GM23248 (cell line): ENCODE measurements around the gene ZDHHC14. TPM values are rescaled to one million over a fixed set of nuclear protein-coding genes. Genes with fewer than 3 reads are reported as not detected.

Experiments
- DNase-seq: peaks from one replicate; pipeline ENCODE4 v3.0.0-alpha.2; 2015
- H2AFZ ChIP-seq: fragments of 200-600 bp; sonication (generic); 2 replicates; pipeline ENCODE4 v1.6.1; 2016; ENCODE audit warnings: antibody characterized with exemption
- H3F3A ChIP-seq: fragments of 200-600 bp; sonication (generic); 2 replicates; pipeline ENCODE4 v1.6.1; 2016; ENCODE audit warnings: mild to moderate bottlenecking, antibody characterized with exemption, mixed run types; ENCODE audit not compliant: insufficient read depth
- H3K27ac ChIP-seq: fragments of 200-600 bp; sonication (generic); 2 replicates; pipeline ENCODE4 v1.5.1; 2016; ENCODE audit warnings: mild to moderate bottlenecking
- H3K27me3 ChIP-seq: fragments of 200-600 bp; sonication (generic); replicated peaks from 2 replicates; pipeline ENCODE4 v1.6.1; 2016; ENCODE audit warnings: mild to moderate bottlenecking; ENCODE audit not compliant: insufficient read depth
- H3K36me3 ChIP-seq: fragments of 200-600 bp; sonication (generic); 2 replicates; pipeline ENCODE4 v1.6.1; 2016; ENCODE audit warnings: low read depth, mild to moderate bottlenecking
- H3K4me1 ChIP-seq: fragments of 200-600 bp; sonication (generic); 2 replicates; pipeline ENCODE4 v1.6.1; 2016; ENCODE audit warnings: mild to moderate bottlenecking; ENCODE audit not compliant: insufficient read depth
- H3K4me2 ChIP-seq: fragments of 200-600 bp; sonication (generic); one replicate; pipeline ENCODE4 v1.6.1; 2016; ENCODE audit warnings: mild to moderate bottlenecking; ENCODE audit not compliant: unreplicated experiment
- H3K4me3 ChIP-seq: fragments of 200-600 bp; sonication (generic); 2 replicates; pipeline ENCODE4 v1.5.1; 2016; ENCODE audit warnings: mild to moderate bottlenecking
- H3K79me2 ChIP-seq: fragments of 200-600 bp; sonication (generic); 2 replicates; pipeline ENCODE4 v1.6.1; 2016; ENCODE audit warnings: mild to moderate bottlenecking; ENCODE audit not compliant: insufficient read depth
- H3K9ac ChIP-seq: fragments of 200-600 bp; sonication (generic); 2 replicates; pipeline ENCODE4 v1.6.1; 2016; ENCODE audit warnings: mild to moderate bottlenecking
- H3K9me2 ChIP-seq: fragments of 200-600 bp; sonication (generic); 2 replicates; pipeline ENCODE4 v1.6.1; 2016; ENCODE audit warnings: mixed run types, mild to moderate bottlenecking, moderate library complexity; ENCODE audit not compliant: insufficient read depth
- H3K9me3 ChIP-seq: fragments of 200-600 bp; sonication (generic); one replicate; pipeline ENCODE4 v1.6.1; 2017; ENCODE audit warnings: low read depth
- H4K20me1 ChIP-seq: fragments of 200-600 bp; sonication (generic); 2 replicates; pipeline ENCODE4 v1.6.0; 2016; ENCODE audit not compliant: insufficient read depth
- EZH2 ChIP-seq: fragments of 200-600 bp; sonication (generic); IDR thresholded peaks from 2 replicates; pipeline ENCODE4 v1.6.1; 2018; ENCODE audit warnings: antibody characterized with exemption, mild to moderate bottlenecking; ENCODE audit not compliant: insufficient read depth, poor library complexity, severe bottlenecking
- EZH2phosphoT487 ChIP-seq: fragments of 200-600 bp; sonication (generic); IDR thresholded peaks from 2 replicates; pipeline ENCODE4 v1.6.1; 2018; ENCODE audit warnings: antibody characterized with exemption, moderate library complexity, mild to moderate bottlenecking, low read depth; ENCODE audit not compliant: insufficient read depth
- WGBS, 2 experiments: methylation state at CpG; one replicate each; pipeline ENCODE4 v1.1.6; 2015 to 2017; ENCODE audit warnings: low lambda C conversion rate in 2 of 2, low coverage in 1 of 2; ENCODE audit errors: missing lambda C conversion rate in 2 of 2; 5-methylcytosine and 5-hydroxymethylcytosine counted together
- in situ Hi-C: fragments of 300-500 bp; cut with MboI; formaldehyde crosslinking; loops from 2 replicates; pipeline ENCODE4 v1.15.0; 2020
- polyA plus RNA-seq: library from polyadenylated mRNA; unstranded; fragments of >200 nt; fragmentation: Nextera tagmentation; extraction: Ambion mirVana; gene quantifications from 2 replicates; pipeline ENCODE4 v1.2.1, GENCODE V29; 2016
- total RNA-seq: library from RNA; depleted of rRNA; stranded (reverse); fragments of >200 nt; shearing (Covaris generic); gene quantifications from 2 replicates; pipeline ENCODE4 v1.2.3, GENCODE V29; 2014

The ZDHHC14 gene
- total and polyA plus RNA-seq, 2 experiments from 2014 or later, result 1.4 to 4.5 TPM

DNA sequence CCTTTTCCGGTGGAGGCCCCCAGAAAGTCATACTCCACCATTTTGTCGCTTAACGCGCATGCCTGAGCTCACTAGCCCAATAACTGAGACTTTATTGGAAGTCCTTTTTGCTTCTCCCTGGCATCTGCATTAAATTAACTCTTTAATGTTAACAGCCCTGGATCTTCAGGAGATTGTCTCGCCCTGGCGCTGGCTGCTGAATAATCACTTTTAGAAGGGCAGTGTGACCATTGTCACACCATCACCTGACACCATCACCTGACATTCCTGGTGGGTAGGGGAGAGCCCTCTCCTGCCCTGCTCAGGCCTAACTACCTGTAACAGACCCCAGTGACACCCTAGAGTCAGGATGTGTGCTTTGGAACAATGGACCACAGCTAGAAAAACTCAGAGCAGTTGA, 326.6 kb downstream of the ZDHHC14 start:
- Histone ChIP-seq H3K4me2 (no peak overlapping the region), H3K4me3 (no peak overlapping the region), H2AFZ (no peak overlapping the region), H3K79me2 (no peaks in the 10 kb centered on the region), H3K9ac (no peak overlapping the region), H3K9me3 (no peaks in the 10 kb centered on the region), H3K36me3 (no peaks in the 10 kb centered on the region), H3K27ac (no peak overlapping the region), H3F3A (no peaks in the 10 kb centered on the region), H4K20me1 (no peaks in the 10 kb centered on the region), H3K27me3 (no peaks in the 10 kb centered on the region), H3K4me1 (no peaks in the 10 kb centered on the region), H3K9me2 (no peaks in the 10 kb centered on the region)
- 65 to 73% methylated on average over 6 of the region's 6 CpGs for WGBS, 2 experiments
- in situ Hi-C loops, result no loop called here
- DNase-seq, result no peak
- TF ChIP-seq EZH2, result no peak
- TF ChIP-seq EZH2phosphoT487, result no peak

DNA sequence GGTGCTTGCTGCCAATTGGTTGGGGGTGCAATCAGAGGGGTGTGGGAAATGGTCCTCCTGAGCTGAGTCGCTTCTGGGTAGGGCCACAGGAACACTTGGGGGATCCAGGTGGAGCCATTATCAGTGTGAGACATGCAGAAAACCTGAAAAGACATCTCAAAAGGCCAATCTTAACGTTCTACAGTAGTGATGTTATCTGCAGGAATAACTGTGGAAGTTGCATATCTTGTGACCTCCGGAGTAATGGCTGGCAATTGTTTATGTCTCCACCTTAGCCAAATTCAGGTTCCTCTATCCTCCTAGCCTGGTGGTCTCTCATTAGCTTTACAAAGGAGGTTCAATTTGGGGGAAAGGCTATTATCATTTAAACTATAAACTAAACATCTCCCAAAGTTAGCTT, 327.2 kb downstream of the ZDHHC14 start:
- WGBS, 2 experiments, result 71 to 79% methylated on average over 3 of the region's 3 CpGs
- Histone ChIP-seq H3K4me3 (no peak overlapping the region), H3K9ac (no peak overlapping the region), H3K4me1 (no peaks in the 10 kb centered on the region; the same call in 1 of the 2 replicates), H3K9me2 (no peaks in the 10 kb centered on the region), H3K79me2 (no peaks in the 10 kb centered on the region), H3K4me2 (no peak overlapping the region), H3K27me3 (no peaks in the 10 kb centered on the region), H4K20me1 (no peaks in the 10 kb centered on the region), H2AFZ (no peak overlapping the region), H3F3A (no peaks in the 10 kb centered on the region), H3K36me3 (no peaks in the 10 kb centered on the region), H3K27ac (no peak overlapping the region), H3K9me3 (no peaks in the 10 kb centered on the region)
- no peak for DNase-seq
- in situ Hi-C loops, result no loop called here
- TF ChIP-seq EZH2 (no peak), EZH2phosphoT487 (no peak)

DNA sequence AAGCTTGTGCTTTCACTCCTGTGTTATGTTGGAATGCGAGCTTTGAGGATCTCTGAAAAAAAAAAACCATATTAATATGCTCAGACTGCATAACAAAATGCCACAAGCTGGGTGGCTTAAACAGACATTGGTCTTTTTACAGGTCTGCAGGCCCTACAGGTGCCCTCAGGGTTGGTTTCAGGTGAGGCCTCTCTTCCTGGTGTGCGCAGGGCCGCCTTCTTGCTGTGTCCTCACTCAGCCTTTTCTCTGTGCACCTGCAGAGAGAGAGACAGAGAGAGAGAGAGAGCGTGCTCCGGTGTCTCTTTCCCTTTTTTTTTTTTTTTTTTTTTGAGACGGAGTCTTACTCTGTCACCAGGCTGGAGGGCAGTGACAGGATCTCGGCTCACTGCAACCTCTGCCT, 327.9 kb downstream of the ZDHHC14 start:
- in situ Hi-C loops, result no loop called here
- H3K4me2 ChIP-seq, result no peak overlapping the region
- no peaks in the 10 kb centered on the region for H3K27me3 ChIP-seq
- peaks cover 2% of the 10 kb centered on the region for H3F3A ChIP-seq
- no peaks in the 10 kb centered on the region for H3K9me2 ChIP-seq
- TF ChIP-seq EZH2phosphoT487 (no peak), EZH2 (no peak)
- no peak overlapping the region for H3K27ac ChIP-seq
- no peak for DNase-seq
- H4K20me1 ChIP-seq, result no peaks in the 10 kb centered on the region
- H3K4me3 ChIP-seq, result no peak overlapping the region
- peaks cover 7% of the 10 kb centered on the region for H3K4me1 ChIP-seq
- H2AFZ ChIP-seq, result no peak overlapping the region
- WGBS, 2 experiments, result 74 to 79% methylated on average over 4 to 7 of the region's 7 CpGs
- no peaks in the 10 kb centered on the region for H3K36me3 ChIP-seq
- no peaks in the 10 kb centered on the region for H3K9me3 ChIP-seq
- no peaks in the 10 kb centered on the region for H3K79me2 ChIP-seq
- no peak overlapping the region for H3K9ac ChIP-seq

DNA sequence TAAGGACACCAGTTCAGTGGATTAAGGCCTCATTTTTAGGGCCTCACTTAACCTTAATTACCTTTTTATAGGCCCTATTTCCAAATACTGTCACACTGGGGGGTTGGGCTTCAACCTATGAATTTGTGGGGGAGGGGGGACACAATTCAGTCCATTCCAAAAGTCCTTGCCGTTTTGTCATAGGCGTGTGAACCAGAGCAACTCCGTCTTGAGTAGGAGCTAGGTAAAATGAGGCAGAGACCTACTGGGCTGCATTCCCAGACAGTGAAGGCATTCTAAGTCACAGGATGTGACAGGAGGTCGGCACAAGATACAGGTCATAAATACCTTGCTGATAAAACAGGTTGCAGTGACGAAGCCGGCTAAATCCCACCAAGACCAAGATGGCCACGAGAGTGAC, 328.6 kb downstream of the ZDHHC14 start:
- Histone ChIP-seq H3K9me2 (no peaks in the 10 kb centered on the region), H2AFZ (no peak overlapping the region), H3K4me1 (peaks cover 13% of the 10 kb centered on the region), H3K27me3 (no peaks in the 10 kb centered on the region), H3K4me2 (no peak overlapping the region), H3K9me3 (no peaks in the 10 kb centered on the region), H3K4me3 (no peak overlapping the region), H3F3A (peaks cover 9% of the 10 kb centered on the region), H4K20me1 (no peaks in the 10 kb centered on the region), H3K79me2 (no peaks in the 10 kb centered on the region), H3K27ac (no peak overlapping the region), H3K9ac (no peak overlapping the region), H3K36me3 (no peaks in the 10 kb centered on the region)
- in situ Hi-C loops, result no loop called here
- TF ChIP-seq EZH2 (no peak), EZH2phosphoT487 (no peak)
- 82% methylated on average over 7 of the region's 7 CpGs for WGBS, 2 experiments
- no peak for DNase-seq

DNA sequence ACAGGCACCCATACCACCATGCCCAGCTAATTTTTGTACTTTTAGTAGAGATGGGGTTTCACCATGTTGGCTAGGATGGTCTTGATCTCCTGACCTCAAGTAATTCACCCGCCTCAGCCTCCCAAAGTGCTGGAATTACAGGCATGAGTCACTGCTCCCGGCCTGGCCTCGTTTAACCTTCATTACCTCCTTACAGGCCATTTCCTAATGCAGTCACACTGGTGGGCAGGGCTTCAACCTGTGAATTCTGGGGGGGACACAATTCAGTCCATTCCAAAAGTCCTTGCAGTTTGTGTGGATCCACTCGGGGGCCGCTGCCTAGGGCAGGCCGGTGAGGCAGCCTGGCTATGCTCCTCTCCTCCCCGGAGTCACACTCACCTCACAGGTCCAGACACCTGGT, 329.6 kb downstream of the ZDHHC14 start:
- H3K4me2 ChIP-seq, result no peak overlapping the region
- no peak for TF ChIP-seq EZH2phosphoT487
- no peak for TF ChIP-seq EZH2
- no peaks in the 10 kb centered on the region for H3K27me3 ChIP-seq
- no peak overlapping the region for H3K4me3 ChIP-seq
- no peaks in the 10 kb centered on the region for H3K9me2 ChIP-seq
- H4K20me1 ChIP-seq, result no peaks in the 10 kb centered on the region
- no peak overlapping the region for H3K9ac ChIP-seq
- no peak overlapping the region for H3K27ac ChIP-seq
- peak; percentile 31 for DNase-seq
- in situ Hi-C loops, result no loop called here
- H3K9me3 ChIP-seq, result no peaks in the 10 kb centered on the region
- no peaks in the 10 kb centered on the region for H3K36me3 ChIP-seq
- H2AFZ ChIP-seq, result no peak overlapping the region
- H3F3A ChIP-seq, result peaks cover 12% of the 10 kb centered on the region
- H3K4me1 ChIP-seq, result peaks cover 22% of the 10 kb centered on the region
- H3K79me2 ChIP-seq, result no peaks in the 10 kb centered on the region
- 70 to 72% methylated on average over 7 of the region's 7 CpGs for WGBS, 2 experiments
